GM21423 (cell line): ENCODE data around the gene KCNH6.

Experiments used
- ATAC-seq: cut with Tn5 transposase; IDR thresholded peaks from one replicate; pipeline ENCODE4 v1.9.1; 2021; ENCODE audit warnings: mild to moderate bottlenecking, moderate library complexity; ENCODE audit not compliant: unreplicated experiment

Gene KCNH6, protein sequence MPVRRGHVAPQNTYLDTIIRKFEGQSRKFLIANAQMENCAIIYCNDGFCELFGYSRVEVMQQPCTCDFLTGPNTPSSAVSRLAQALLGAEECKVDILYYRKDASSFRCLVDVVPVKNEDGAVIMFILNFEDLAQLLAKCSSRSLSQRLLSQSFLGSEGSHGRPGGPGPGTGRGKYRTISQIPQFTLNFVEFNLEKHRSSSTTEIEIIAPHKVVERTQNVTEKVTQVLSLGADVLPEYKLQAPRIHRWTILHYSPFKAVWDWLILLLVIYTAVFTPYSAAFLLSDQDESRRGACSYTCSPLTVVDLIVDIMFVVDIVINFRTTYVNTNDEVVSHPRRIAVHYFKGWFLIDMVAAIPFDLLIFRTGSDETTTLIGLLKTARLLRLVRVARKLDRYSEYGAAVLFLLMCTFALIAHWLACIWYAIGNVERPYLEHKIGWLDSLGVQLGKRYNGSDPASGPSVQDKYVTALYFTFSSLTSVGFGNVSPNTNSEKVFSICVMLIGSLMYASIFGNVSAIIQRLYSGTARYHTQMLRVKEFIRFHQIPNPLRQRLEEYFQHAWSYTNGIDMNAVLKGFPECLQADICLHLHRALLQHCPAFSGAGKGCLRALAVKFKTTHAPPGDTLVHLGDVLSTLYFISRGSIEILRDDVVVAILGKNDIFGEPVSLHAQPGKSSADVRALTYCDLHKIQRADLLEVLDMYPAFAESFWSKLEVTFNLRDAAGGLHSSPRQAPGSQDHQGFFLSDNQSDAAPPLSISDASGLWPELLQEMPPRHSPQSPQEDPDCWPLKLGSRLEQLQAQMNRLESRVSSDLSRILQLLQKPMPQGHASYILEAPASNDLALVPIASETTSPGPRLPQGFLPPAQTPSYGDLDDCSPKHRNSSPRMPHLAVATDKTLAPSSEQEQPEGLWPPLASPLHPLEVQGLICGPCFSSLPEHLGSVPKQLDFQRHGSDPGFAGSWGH

DNA sequence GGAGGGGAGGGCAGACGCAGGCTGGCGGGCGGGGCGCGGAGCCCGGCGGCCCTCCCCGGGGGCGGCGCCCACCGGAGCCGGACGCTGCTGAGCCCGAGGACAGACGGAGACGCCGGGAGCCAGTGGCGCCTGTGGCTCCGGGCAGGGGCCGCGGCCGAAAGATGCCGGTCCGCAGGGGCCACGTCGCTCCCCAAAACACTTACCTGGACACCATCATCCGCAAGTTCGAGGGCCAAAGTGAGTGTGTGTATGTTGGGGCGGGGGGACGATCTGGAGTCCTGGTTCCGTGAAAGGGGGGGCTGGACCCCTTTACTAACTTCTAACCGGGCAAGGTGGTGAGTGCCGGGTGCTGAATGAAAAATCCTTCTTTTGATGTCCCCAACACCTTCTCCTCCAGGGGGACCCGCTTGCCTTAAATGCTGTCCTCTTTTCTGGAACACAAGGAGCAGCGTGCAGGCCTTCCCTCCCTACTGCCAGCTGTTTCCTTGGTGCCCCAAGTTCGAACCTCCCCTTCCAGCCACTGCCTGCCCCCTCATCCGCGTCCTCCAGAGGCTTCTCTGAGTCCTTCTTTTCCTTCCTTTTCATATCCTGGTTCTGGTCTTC, at the start of gene KCNH6:
Gene KCNH6 (plus strand): TSS at position 106 of the 603 bp plus-strand sequence. CDS start 56 bp downstream, at position 162.
- ATAC-seq, result no peak

DNA sequence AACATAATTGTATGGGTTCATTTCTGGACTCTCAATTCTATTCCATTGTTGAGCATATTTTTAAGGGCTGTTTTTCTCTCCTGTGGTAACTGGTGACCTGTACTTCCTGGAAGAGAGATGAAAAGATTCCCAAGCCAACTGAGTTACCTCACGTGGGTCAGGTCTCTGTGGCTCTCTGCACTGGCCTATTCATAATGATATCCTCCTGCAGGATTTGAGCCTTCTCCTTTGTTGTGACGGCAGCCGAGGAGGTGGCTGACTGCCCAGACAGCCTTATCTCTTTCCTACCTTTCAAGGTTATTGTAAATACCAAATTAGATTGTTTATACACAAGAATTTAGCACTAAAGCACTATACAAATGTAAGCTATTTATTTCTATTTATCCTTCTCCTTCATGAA, 49.0 kb upstream of the KCNH6 start:
- ATAC-seq, result no peak

DNA sequence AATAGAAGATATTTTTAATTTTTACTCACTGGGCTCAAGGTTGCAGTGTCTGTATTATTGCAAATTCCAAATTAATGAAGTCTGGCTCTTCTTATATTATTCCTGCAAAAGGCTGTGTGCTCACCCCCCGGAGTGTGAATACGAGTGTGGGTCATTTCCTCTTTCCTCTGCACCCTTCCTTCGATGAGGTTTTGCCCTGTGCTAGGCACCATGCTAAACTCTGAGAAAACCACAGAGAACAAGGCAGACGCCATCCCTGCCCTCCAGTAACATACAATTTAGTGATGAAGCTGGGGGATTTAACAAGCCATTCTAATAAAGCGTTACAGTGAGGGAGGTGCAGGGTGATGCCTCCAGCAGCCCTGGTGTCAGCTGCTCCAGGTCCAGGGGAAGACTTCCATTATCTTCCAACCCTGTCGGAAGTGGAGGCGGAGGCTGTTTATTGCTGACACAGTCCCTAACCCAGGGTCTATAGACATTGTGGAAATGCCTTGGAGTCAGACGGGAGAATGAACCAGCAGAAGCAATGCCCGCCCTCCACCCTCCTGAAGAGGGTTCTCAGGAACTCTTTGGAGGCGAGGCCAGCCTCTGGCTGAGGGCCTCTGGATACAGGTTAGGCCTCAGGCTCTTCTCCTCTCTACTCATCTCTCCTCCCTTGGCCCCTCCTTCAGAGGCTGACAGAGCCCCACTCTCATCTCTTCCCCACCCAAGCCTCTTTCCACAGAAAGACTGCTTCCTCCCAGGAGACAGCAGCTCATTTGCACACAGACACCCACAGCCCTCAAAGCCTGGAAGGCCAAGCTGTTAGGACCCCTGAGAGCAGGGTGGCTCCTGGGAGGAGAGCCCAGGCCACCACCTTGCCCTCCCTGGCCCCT, 48.3 kb upstream of the KCNH6 start:
- ATAC-seq, result no peak

DNA sequence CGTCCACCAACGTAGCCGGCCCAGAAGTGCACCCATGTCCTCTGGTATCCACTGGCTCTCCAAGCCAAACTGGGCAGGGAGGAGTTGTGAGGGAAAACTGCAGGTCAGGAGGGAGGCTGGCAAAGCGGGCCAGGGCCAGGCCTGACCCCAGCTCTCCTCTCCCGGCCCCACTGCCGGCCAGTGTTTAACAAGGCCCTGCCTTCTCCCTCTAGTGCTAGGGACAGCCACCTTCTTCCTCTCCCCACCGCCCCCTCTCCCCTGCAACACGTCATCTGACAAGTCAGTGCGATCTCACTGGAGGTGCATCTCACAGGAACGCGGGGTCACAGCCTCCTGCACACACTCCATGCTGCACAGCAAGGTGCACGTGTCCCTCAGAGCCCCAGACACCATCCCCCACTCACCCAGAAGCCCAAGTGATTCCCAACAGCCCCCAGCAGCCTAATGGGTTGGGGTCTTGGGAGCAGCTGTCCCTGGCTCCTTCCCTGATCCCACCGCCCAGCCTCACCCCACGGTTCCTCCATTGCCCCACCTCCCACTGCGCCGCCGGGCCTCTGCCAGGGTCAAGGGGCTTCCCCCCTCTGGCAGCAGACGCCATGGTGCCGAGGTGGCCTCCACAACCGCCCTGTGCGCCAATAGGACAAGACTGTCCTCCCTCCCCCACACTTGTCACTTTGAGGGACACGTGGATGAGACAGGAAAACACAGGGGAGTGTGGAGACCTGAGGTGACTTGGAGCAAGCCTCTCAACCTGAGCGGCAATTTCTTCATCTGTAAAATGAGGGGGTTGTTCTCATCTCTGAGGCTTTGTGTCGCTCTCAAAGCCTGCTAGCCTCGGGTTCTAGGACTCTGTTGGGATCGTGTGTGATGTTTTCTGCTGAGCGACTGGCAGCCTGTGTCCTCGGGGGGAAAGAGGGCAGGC, 47.4 kb upstream of the KCNH6 start:
- no peak for ATAC-seq

DNA sequence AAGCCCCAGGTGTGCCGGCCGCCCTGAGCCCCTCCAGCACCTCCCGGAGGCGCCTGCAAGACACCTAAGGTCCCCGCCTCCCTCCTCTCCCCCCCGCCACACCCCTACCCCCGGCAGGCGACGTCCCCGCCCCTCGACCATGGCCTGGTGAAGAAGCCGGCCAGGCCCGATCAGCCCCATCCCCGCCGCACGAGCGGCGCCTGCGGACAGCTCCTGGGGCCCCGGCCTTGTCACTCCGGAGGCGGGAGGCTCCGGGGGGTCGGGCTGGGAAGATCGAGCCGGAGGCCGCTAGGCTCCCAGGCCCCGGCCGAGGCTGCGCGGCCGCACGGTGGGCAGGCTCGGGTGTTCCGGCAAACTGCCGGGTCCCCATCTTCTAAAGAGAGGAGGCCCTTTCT, 46.7 kb upstream of the KCNH6 start:
- no peak for ATAC-seq

DNA sequence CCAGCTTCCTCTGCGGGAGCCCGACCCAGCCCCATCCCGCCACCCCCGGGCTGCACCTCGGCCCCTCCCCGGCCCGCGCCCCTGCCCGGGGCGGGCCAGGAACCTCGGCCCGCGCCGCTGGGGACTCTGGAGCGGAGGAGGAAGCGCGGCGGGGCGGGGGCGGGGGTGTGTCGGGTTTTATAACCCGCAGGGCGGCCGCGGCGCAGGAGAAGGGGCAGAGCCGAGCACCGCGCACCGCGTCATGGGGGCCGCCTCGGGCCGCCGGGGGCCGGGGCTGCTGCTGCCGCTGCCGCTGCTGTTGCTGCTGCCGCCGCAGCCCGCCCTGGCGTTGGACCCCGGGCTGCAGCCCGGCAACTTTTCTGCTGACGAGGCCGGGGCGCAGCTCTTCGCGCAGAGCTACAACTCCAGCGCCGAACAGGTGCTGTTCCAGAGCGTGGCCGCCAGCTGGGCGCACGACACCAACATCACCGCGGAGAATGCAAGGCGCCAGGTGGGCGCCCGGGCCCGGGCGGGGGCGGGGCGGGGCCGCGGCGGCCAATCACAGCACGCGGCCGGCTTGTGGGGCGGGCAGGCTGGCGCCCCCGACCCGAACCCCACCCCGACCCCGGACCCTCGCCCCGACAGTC, 46.2 kb upstream of the KCNH6 start, which contains the start of gene ACE:
Gene ACE (plus strand): TSS at position 208 of the 626 bp plus-strand sequence. CDS start 34 bp downstream, at position 242.
- no peak for ATAC-seq

DNA sequence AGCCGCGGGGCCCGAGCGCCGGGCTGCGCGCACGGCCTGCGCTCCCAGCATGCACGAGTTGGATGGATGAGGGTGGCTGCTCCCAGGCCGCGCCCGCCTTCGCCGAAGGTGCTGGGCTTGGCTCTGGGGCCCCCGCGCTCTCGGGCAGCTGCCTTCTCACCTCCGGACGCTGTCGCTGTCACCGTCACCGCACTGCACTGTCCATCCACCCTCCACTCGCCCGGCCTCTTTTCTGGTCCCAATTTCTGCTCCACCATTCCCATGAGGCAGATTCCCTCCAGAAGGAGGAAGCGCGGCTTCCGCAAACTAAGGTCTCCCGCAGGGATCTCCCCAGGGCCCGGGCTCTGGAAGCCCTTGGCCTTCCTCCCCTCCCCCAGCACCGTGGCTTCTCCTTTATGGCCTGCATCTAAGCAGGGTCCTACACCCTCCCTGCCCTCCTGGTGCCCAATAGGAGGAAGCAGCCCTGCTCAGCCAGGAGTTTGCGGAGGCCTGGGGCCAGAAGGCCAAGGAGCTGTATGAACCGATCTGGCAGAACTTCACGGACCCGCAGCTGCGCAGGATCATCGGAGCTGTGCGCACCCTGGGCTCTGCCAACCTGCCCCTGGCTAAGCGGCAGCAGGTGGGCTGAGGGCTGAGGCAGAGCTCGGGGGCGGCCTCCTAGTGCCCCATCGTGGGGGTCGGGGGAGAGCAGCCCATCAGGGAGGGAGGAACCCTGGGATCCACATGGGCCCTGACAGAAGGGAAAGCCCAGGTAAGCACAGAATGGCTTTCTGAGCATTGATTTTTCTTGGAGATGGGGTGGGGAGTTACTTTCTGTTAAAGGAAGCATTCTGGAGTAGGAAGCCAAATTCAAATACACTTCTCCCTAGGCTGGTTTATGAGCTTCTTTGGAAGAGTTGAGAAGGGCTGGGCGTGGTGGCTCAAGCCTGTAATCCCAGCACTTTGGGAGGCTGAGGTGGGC, 45.4 kb upstream of the KCNH6 start:
- no peak for ATAC-seq

DNA sequence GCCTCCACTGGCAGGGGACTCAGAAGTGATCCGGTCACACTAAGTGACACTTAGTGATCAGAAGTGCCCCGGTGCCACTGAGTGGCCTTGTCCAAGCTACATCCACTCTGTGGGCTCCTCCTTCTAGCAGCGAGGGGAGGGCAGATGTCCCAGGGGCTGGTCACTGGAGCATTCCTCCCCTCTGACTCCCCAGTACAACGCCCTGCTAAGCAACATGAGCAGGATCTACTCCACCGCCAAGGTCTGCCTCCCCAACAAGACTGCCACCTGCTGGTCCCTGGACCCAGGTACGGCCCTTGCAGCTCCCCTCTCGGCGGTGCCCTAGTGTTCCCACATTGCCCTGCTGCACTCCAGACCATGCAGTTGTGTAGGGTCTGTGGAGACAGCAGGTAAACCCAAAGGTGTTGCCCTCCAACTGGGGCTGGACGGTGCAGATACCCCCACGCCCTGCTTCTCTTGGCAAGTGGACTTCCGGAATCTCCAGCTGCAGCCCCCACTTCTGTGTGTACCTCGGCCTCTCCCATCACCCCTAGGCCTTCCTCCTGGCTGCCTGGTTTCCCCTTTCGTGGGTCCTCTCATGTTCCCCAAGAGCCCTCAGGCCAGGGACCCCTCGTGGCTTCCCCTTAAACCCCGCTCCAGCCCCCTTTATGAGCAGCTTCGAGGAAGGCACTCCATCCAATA, 44.2 kb upstream of the KCNH6 start:
- ATAC-seq, result peak; percentile 64

DNA sequence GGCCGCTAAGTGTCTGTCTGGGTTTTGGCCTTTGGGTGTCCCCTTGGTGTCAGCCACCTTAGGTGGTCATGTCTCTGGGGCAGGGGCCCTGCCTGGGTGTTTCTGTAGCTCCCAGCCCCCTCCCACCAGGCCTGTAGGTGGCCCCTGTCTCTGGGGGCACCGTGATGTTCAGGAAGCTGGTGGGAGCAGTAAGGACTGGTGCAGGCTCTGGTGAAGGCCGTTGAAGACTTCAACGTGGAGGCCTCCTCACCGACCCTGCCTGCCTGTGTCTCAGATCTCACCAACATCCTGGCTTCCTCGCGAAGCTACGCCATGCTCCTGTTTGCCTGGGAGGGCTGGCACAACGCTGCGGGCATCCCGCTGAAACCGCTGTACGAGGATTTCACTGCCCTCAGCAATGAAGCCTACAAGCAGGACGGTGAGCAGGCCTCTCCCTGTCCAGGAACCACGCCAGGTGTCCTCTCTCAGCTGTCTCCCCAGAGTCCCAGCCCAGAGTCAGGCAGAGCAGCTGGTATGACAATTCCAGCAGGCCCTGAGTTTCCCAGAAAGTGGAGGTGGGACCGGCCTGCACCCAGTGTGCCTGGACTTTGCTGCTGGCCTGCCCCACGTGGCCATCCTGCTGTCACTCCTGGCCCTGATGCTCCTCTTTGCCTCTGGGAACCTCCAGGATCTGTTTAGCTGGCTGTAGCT, 43.5 kb upstream of the KCNH6 start:
- no peak for ATAC-seq

DNA sequence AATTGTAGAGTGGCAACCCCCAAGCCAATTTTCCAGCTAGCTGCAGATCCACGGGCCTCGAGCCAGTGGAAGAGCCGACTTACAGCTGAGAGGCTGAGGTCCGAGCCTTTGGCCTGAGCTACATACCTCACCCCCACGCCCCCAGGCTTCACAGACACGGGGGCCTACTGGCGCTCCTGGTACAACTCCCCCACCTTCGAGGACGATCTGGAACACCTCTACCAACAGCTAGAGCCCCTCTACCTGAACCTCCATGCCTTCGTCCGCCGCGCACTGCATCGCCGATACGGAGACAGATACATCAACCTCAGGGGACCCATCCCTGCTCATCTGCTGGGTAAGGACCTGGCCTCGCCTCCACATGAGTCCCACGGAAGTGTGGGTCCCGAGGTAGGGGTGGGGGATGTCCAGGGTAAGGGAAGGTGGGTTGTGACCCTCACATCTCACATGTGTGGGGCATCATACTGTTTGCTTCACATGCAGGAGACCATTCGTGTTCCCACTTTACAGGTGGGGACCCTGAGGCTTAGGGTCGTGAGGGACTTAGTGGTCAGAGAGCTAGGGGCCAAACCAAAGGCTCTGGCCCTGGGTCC, 42.9 kb upstream of the KCNH6 start:
- no peak for ATAC-seq

DNA sequence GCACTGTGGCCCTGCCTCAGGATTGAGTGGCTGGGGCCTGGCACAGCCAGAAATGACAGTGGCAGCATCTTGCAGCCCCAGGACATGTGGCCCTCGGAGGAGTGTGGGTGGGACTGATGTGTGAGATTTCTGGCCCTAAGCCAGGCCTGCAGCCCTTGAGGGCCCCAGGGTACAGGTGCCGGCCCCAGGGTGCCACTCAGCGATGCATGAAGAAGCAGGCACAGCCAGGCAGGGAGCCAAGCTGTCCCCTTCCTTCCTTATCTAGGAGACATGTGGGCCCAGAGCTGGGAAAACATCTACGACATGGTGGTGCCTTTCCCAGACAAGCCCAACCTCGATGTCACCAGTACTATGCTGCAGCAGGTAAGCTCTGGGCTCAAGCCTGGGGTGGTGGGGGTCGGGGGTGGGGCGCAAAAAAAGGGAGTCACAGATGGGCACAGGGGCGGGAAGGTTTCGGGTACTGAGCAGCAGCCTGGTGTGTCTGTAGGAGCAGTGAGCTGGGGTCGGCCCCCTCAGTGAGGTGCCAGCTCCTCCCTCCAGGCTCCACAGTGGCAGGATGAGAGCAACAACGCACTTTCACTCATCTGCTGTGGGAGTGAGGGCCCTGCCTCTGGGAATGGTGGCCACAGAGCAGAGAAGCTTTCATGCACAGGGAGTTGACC, 42.2 kb upstream of the KCNH6 start:
- ATAC-seq, result no peak

DNA sequence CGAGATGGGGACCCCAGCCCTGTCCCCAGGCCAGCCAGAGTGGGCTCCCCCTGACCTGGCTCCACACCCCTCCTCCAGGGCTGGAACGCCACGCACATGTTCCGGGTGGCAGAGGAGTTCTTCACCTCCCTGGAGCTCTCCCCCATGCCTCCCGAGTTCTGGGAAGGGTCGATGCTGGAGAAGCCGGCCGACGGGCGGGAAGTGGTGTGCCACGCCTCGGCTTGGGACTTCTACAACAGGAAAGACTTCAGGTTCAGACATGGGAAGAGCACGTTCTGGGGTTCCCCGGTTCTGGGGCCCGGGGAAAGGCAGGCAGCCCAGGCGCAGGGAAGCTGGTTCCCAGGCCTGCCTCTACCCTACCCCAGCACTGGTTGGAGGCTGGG, 41.7 kb upstream of the KCNH6 start:
- no peak for ATAC-seq

DNA sequence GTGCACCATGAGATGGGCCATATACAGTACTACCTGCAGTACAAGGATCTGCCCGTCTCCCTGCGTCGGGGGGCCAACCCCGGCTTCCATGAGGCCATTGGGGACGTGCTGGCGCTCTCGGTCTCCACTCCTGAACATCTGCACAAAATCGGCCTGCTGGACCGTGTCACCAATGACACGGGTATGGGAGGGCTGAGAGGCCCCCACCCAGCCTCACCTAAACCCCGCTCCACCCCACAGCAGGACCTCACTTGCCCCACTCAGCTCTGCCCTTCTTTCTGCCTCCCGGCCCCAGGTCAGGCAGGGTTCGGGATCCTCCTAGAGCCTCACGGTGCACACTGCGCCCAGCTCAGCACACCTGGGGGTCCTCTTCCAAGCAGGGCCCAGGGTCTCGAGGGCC, 40.6 kb upstream of the KCNH6 start:
- ATAC-seq, result no peak

DNA sequence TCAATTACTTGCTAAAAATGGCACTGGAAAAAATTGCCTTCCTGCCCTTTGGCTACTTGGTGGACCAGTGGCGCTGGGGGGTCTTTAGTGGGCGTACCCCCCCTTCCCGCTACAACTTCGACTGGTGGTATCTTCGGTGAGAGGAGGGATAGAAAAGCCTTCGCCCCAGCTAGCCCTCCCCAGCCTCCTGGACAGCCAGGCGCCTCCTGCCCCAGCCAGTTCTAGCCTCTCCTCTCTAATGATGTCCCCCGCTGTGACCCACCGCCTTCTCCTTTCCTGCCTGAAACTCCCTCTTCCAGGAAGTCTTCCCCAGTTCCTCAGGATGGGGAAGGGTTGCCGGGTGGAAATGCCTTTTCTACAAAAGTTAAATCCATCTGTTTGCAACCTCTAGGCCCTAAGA, 40.1 kb upstream of the KCNH6 start:
- ATAC-seq, result no peak

DNA sequence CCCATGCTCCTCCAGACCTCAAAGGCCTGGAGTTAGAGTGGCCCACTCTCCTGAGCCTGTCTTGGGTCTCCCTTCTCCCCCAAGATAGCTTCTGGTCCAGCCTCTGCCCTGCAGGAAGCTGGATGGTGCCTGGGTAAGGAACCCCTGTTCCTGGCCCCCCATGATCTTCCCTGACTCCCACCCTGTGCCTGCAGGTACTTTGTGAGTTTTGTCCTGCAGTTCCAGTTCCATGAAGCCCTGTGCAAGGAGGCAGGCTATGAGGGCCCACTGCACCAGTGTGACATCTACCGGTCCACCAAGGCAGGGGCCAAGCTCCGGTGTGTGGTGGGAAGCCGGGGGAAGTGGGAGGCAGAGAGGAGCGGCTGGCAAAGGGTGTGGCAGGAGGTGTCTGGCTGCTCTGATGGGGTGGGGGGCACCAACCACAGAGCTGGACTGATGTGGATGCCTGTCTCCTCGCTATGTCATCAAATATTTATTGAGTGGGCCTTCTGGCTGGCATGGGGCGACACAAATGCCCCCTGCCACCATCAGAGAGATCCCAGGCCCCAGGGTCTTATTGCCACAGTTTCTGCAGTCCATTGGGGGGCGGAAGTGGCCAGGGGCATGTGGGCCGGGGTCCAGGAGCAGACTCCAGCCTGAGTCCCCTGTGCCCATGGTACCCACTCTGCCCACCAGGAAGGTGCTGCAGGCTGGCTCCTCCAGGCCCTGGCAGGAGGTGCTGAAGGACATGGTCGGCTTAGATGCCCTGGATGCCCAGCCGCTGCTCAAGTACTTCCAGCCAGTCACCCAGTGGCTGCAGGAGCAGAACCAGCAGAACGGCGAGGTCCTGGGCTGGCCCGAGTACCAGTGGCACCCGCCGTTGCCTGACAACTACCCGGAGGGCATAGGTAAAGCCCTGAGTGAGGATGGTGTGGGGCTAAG, 39.2 kb upstream of the KCNH6 start:
- ATAC-seq, result no peak
